ENCODE measurements around the gene MACROD2.

MACROD2 gene

DNA sequence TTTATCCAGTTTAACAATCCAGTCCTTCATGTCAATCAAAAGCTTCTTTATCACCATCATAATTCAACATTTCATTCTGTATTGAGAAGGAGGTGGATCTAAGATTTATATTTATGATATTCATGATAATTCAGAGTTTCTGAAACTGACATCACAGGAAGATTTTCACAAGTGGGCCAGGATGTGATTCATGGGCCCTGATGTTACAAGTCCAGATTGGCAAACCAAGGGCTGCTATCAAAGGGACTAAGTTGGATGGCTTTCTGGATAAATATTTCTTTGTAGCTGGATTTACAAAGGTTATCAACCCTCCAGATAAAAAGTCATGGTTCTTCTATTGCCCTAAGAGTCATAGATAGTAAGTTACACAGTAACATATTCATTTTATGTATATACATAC is 1711.4 kb downstream of the MACROD2 start:
- no peak overlapping the region for H3K4me3 ChIP-seq (ENCODE audit: low read depth, low read length)

DNA sequence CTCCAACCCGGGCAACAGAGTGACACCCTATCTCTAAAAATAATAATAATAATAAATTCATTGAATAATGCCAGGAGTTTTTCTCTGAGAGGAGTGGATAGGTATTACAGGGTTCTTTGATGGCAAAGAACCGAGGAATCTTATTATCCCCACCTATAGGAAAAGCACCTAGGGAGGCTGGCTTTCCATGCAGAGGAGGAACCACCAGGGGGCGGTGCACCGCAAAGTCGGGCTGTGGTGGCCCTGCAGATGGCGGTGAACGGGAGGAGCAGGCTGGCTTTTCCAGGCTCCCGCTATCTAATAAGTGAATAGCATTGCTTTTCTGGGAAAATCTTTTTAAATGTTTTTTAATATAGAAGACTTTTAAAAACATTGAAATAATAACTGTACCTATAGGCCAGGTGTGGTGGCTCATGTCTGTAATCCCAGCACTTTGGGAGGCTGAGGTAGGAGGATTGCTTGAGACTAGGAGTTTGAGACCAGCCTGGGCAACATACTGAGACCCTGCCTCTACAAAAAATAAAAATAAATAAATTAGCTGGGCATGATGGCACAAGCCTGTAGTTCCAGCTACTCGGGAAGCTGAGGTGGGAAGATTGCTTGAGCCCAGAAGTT is 1713.8 kb downstream of the MACROD2 start:
- Histone ChIP-seq H3K4me1 (ENCODE audit: control insufficient read depth, insufficient read depth, low read length) (no peaks in the 10 kb centered on the region), H3K4me3 (ENCODE audit: low read depth, low read length) (no peak overlapping the region), H3K9ac (ENCODE audit: low read depth, low read length) (no peak overlapping the region), H3K9me3 (ENCODE audit: control insufficient read depth, insufficient read depth, low read length) (no peaks in the 10 kb centered on the region), H3K36me3 (ENCODE audit: control insufficient read depth, insufficient read depth, low read length) (no peaks in the 10 kb centered on the region), H3K27me3 (ENCODE audit: control insufficient read depth, insufficient read depth, low read length) (no peaks in the 10 kb centered on the region)

More for the DNA sequence above, 1711.4 kb downstream of the MACROD2 start:
- Histone ChIP-seq H3K36me3 (ENCODE audit: control insufficient read depth, insufficient read depth, low read length) (no peaks in the 10 kb centered on the region), H3K9me3 (ENCODE audit: control insufficient read depth, insufficient read depth, low read length) (no peaks in the 10 kb centered on the region), H3K9ac (ENCODE audit: low read depth, low read length) (no peak overlapping the region), H3K4me1 (ENCODE audit: control insufficient read depth, insufficient read depth, low read length) (no peaks in the 10 kb centered on the region), H3K27me3 (ENCODE audit: control insufficient read depth, insufficient read depth, low read length) (no peaks in the 10 kb centered on the region)

DNA sequence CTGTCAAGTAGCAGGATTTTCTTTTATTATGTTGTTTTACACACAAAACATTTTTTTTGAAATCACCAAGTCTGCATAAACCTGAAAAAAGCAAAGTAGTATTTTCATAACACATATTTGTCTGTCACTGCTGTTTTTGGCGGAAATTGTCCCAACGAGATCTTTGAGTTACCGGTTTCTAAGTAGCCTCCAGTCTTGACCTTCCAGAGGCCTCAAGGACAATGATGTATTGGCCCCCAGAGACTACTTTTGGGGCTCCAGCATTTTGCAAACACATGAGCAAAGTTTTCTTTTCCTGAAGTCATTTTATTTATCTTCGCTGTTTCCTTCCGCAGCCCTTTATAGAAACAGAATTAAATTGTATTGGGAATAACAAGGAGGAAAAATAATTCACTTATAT is 1715.3 kb downstream of the MACROD2 start:
- peaks cover under 1% of the 10 kb centered on the region for H3K4me1 ChIP-seq (ENCODE audit: control insufficient read depth, insufficient read depth, low read length)
- no peaks in the 10 kb centered on the region for H3K36me3 ChIP-seq (ENCODE audit: control insufficient read depth, insufficient read depth, low read length)
- no peaks in the 10 kb centered on the region for H3K27me3 ChIP-seq (ENCODE audit: control insufficient read depth, insufficient read depth, low read length)
- no peak overlapping the region for H3K9ac ChIP-seq (ENCODE audit: low read depth, low read length)
- H3K4me3 ChIP-seq (ENCODE audit: low read depth, low read length): no peak overlapping the region
- H3K9me3 ChIP-seq (ENCODE audit: control insufficient read depth, insufficient read depth, low read length): no peaks in the 10 kb centered on the region

DNA sequence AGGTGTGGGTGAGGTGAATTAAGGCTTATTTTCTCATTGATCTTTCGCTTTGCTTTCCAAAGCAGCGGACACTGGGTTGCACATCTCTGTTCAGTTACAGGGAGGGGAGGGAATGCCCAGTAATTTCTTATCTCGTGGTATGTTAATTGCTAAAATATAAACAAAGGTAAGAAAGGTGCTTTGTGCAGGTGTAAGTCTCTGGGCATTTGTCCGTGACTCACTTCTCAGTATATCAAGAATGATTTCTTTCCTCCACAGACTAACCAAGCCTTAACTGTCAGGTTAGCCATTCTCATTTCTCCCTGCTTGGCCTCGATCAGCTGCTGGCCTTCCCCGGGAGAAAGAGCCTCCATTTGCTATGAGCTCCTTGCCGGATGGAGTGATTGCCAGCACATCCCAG is 1715.9 kb downstream of the MACROD2 start:
- no peaks in the 10 kb centered on the region for H3K36me3 ChIP-seq (ENCODE audit: control insufficient read depth, insufficient read depth, low read length)
- no peak overlapping the region for H3K9ac ChIP-seq (ENCODE audit: low read depth, low read length)
- no peaks in the 10 kb centered on the region for H3K27me3 ChIP-seq (ENCODE audit: control insufficient read depth, insufficient read depth, low read length)
- no peak overlapping the region for H3K4me3 ChIP-seq (ENCODE audit: low read depth, low read length)
- peaks cover 6% of the 10 kb centered on the region for H3K4me1 ChIP-seq (ENCODE audit: control insufficient read depth, insufficient read depth, low read length)
- H3K9me3 ChIP-seq (ENCODE audit: control insufficient read depth, insufficient read depth, low read length): no peaks in the 10 kb centered on the region

DNA sequence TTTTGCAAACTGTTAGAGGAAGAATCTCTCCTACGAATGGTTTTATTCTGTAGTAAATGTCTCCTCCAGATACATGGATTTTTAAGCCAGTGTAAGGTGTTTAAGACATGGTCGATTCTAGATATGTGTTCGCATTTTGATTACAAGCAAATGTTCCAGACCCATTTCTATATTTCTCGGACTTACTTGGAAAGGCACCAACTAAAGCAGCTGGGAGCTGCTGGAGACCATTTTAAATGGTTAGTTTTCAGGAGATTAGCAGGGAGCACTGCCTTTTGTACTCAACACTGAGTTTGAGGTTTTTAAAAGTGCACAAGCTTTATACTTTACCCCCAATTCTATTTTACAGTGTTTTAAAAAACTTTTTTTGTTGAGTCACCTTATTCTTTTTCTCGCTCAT is 1720.9 kb downstream of the MACROD2 start:
- Histone ChIP-seq H3K4me1 (ENCODE audit: control insufficient read depth, insufficient read depth, low read length) (peaks cover 6% of the 10 kb centered on the region), H3K27me3 (ENCODE audit: control insufficient read depth, insufficient read depth, low read length) (no peaks in the 10 kb centered on the region), H3K9me3 (ENCODE audit: control insufficient read depth, insufficient read depth, low read length) (no peaks in the 10 kb centered on the region), H3K36me3 (ENCODE audit: control insufficient read depth, insufficient read depth, low read length) (no peaks in the 10 kb centered on the region), H3K9ac (ENCODE audit: low read depth, low read length) (no peak overlapping the region), H3K4me3 (ENCODE audit: low read depth, low read length) (no peak overlapping the region)

DNA sequence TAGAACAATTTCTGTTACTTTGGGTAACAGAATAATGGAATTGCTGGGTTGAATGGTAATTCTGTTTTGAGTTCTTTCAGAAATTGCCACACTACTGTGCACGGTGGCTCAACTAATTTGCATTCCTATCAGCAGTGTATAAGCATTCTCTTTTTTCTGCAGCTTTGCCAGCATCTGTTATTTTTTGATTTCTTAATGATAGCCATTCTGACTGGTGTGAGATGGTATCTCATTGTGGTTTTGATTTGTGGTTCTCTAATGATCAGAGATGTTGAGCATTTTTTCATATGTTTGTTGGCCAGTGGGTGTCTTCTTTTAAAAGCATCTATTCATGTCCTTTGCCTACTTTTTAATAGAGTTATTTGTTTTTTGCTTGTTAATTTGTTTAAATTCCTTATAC is 1731.1 kb downstream of the MACROD2 start:
- Histone ChIP-seq H3K36me3 (ENCODE audit: control insufficient read depth, insufficient read depth, low read length) (no peaks in the 10 kb centered on the region), H3K4me3 (ENCODE audit: low read depth, low read length) (no peak overlapping the region), H3K9ac (ENCODE audit: low read depth, low read length) (no peak overlapping the region), H3K4me1 (ENCODE audit: control insufficient read depth, insufficient read depth, low read length) (no peaks in the 10 kb centered on the region), H3K27me3 (ENCODE audit: control insufficient read depth, insufficient read depth, low read length) (no peaks in the 10 kb centered on the region), H3K9me3 (ENCODE audit: control insufficient read depth, insufficient read depth, low read length) (no peaks in the 10 kb centered on the region)

DNA sequence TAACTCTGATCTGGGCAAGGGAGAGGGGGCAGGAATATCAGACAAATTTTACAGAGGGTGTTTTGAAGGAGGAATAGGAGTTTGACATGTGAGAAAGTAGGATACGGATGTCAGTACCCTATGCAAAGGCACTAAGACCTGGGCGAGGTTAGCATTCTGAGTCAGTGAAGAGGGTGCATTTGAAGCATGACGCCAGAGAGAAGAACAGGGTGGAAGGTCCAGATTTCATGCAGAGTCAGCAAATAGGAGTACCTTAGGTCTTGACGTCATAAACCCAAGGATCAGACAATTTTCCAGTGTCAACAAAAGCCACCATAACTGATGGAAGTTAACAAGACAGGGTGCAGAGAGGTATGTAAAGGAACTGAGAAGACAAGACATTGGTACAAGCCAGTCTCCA is 1738.7 kb downstream of the MACROD2 start:
- Histone ChIP-seq H3K9ac (ENCODE audit: low read depth, low read length) (no peak overlapping the region), H3K9me3 (ENCODE audit: control insufficient read depth, insufficient read depth, low read length) (no peaks in the 10 kb centered on the region), H3K36me3 (ENCODE audit: control insufficient read depth, insufficient read depth, low read length) (no peaks in the 10 kb centered on the region), H3K4me1 (ENCODE audit: control insufficient read depth, insufficient read depth, low read length) (no peaks in the 10 kb centered on the region), H3K27me3 (ENCODE audit: control insufficient read depth, insufficient read depth, low read length) (no peaks in the 10 kb centered on the region), H3K4me3 (ENCODE audit: low read depth, low read length) (no peak overlapping the region)

DNA sequence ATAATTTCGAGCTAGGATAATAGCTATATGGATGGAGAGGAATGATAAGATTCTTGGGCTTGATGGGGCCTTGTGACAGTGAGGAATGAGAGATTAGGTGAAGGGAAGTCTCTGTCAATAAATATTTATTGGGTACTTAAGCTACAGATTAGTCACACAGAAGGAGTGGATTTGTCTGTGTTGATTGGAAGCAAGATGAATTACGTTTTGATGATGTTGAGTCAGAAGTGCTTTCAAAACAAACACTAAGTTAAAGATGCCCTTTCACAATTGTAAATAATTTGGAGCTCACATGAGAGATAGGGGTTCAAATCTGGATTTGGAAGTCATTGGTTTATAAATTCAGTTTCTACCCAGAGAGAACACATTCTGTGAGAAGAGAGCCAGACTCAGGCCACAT is 1743.7 kb downstream of the MACROD2 start:
- H3K4me1 ChIP-seq (ENCODE audit: control insufficient read depth, insufficient read depth, low read length): peaks cover 8% of the 10 kb centered on the region
- no peak overlapping the region for H3K9ac ChIP-seq (ENCODE audit: low read depth, low read length)

DNA sequence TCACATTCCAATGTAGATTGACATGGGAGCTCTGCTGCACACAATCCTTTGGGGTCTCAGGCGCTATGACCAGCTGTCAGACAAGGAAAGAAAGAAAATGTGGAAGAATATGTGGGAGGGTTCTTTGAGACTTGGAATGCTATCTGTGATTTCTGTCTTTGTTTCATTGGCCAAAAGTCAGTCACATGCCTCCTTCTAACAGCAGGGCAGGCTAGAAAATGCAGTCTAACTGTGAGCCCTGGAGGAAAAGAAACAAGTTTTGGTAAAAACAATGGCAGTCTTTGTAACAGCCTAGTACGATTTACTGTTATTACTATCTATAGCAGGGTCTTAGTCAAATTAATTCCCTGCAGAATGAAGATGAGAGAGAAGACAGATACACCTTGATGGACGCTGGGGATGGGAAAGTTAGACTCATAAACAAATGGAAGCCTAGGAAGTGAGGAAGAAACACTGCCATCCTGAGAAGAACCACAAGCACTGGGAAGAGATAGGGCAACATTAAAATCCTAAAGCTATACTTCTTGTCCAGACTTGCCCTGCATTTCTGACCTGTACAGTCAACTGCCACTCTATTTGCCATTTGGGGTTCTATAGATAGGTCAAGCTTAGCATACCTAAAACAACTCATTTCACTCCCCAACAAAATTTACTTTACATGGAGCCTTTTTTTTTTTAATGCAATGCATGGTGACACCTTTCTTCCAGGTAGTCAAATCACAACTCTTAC is 1744.9 kb downstream of the MACROD2 start:
- Histone ChIP-seq H3K27me3 (ENCODE audit: control insufficient read depth, insufficient read depth, low read length) (no peaks in the 10 kb centered on the region), H3K9me3 (ENCODE audit: control insufficient read depth, insufficient read depth, low read length) (no peaks in the 10 kb centered on the region), H3K36me3 (ENCODE audit: control insufficient read depth, insufficient read depth, low read length) (no peaks in the 10 kb centered on the region), H3K9ac (ENCODE audit: low read depth, low read length) (no peak overlapping the region), H3K4me3 (ENCODE audit: low read depth, low read length) (no peak overlapping the region), H3K4me1 (ENCODE audit: control insufficient read depth, insufficient read depth, low read length) (peaks cover 8% of the 10 kb centered on the region)

More for the DNA sequence above, 1743.7 kb downstream of the MACROD2 start:
- Histone ChIP-seq H3K9me3 (ENCODE audit: control insufficient read depth, insufficient read depth, low read length) (no peaks in the 10 kb centered on the region), H3K27me3 (ENCODE audit: control insufficient read depth, insufficient read depth, low read length) (no peaks in the 10 kb centered on the region), H3K4me3 (ENCODE audit: low read depth, low read length) (no peak overlapping the region), H3K36me3 (ENCODE audit: control insufficient read depth, insufficient read depth, low read length) (no peaks in the 10 kb centered on the region)

DNA sequence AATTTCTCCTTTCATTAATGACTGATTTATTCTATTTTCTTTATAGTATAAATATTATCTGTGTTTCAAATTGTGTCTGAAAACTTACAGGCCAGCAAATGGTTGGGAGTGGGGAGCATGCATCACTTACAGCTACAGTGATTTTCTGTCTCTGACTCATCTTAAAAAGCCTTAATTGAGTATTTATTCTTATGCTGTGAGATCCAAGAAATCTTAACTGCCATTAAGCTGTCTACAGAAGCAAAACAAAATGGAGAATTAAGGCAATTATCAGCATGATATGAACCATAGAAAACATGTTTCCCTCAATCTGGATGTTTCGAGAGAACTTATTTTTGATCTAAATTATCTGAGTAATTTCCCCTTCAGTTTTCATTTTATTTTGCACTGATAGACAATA is 1746.8 kb downstream of the MACROD2 start:
- H3K9me3 ChIP-seq (ENCODE audit: control insufficient read depth, insufficient read depth, low read length): no peaks in the 10 kb centered on the region
- H3K4me1 ChIP-seq (ENCODE audit: control insufficient read depth, insufficient read depth, low read length): peaks cover 8% of the 10 kb centered on the region
- no peaks in the 10 kb centered on the region for H3K27me3 ChIP-seq (ENCODE audit: control insufficient read depth, insufficient read depth, low read length)
- H3K36me3 ChIP-seq (ENCODE audit: control insufficient read depth, insufficient read depth, low read length): no peaks in the 10 kb centered on the region
- no peak overlapping the region for H3K4me3 ChIP-seq (ENCODE audit: low read depth, low read length)
- H3K9ac ChIP-seq (ENCODE audit: low read depth, low read length): no peak overlapping the region

DNA sequence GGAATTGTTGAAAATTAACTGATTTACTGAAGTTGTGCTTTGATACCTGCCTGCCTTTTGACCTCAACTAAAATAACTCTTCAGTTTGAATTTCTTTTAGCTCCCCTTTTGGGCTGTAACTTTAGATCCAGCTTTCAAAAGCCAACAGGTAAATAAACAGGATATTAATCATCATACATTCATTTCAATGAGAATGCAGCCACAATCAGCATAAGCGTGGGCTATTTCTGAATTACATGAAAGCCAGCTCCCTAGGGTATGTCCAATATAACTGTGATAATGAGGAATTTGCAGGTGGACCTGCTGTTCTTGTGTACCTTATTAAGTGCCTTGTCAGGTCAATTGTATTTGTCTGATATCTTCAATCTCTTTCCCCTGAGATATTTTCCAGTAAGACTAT is 1747.3 kb downstream of the MACROD2 start:
- Histone ChIP-seq H3K27me3 (ENCODE audit: control insufficient read depth, insufficient read depth, low read length) (no peaks in the 10 kb centered on the region), H3K4me3 (ENCODE audit: low read depth, low read length) (no peak overlapping the region), H3K9me3 (ENCODE audit: control insufficient read depth, insufficient read depth, low read length) (no peaks in the 10 kb centered on the region), H3K36me3 (ENCODE audit: control insufficient read depth, insufficient read depth, low read length) (no peaks in the 10 kb centered on the region), H3K4me1 (ENCODE audit: control insufficient read depth, insufficient read depth, low read length) (peaks cover 8% of the 10 kb centered on the region), H3K9ac (ENCODE audit: low read depth, low read length) (no peak overlapping the region)

DNA sequence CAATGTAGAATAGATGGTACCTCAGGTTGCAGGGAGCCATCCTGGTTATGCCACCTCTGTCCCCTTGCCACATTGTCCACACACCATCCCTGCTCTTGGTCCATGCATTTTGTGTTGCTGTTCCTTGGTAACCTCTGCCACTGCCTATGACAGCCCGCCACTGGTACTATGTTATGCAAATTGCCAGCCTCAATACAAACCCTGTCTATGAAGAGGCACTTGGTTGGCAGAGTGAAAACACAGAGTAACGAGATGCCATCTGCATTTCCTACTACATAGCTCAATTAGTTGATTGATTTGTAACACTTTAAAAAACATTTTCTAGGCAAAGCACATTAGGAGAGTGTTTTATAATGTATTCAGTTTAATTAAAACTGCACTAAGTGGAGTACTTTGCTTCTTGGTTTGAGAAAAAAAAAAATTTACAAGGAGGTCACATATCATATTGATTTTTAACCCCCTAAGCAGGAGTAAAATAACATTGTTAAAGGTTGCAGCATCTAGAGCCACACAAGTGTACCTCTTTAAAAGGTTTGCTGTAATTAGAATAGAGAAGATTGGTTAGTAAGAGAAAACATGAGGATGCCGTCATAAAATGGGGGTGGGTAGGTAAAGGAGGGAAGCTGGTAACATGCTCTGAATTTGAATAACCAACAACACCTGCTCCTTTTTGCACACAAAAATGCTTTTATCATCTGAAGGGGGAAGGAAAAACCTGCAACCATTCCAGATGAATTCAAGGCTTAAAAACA is 1760.9 kb downstream of the MACROD2 start:
- Histone ChIP-seq H3K9ac (ENCODE audit: low read depth, low read length) (no peak overlapping the region), H3K27me3 (ENCODE audit: control insufficient read depth, insufficient read depth, low read length) (no peaks in the 10 kb centered on the region), H3K4me3 (ENCODE audit: low read depth, low read length) (no peak overlapping the region), H3K9me3 (ENCODE audit: control insufficient read depth, insufficient read depth, low read length) (no peaks in the 10 kb centered on the region), H3K4me1 (ENCODE audit: control insufficient read depth, insufficient read depth, low read length) (no peaks in the 10 kb centered on the region), H3K36me3 (ENCODE audit: control insufficient read depth, insufficient read depth, low read length) (no peaks in the 10 kb centered on the region)

Data from iPS-15b (cell line).